SJCRH30 (cell line): Measurements from ENCODE around the gene DPP10. TPM values are rescaled to one million over a fixed set of nuclear protein-coding genes. Genes with fewer than 3 reads are reported as not detected.

ENCODE experiments used
- DNase-seq, 2 experiments: peaks; one replicate each; pipeline ENCODE4 v3.0.0-alpha.2; 2015 to 2020
- H3K27ac ChIP-seq: fragments of 250-450 bp; sonication (Bioruptor Pico); 2 replicates; pipeline ENCODE4 v1.5.1; 2020; ENCODE audit warnings: mild to moderate bottlenecking, moderate library complexity
- H3K27me3 ChIP-seq: fragments of 250-450 bp; sonication (Bioruptor Pico); 2 replicates; pipeline ENCODE4 v1.5.1; 2020; ENCODE audit warnings: mild to moderate bottlenecking, moderate library complexity
- H3K36me3 ChIP-seq: fragments of 250-450 bp; sonication (Bioruptor Pico); 2 replicates; pipeline ENCODE4 v1.5.1; 2020; ENCODE audit warnings: mild to moderate bottlenecking, moderate library complexity
- H3K4me1 ChIP-seq: fragments of 250-450 bp; sonication (Bioruptor Pico); 2 replicates; pipeline ENCODE4 v1.5.1; 2020; ENCODE audit warnings: mild to moderate bottlenecking, moderate library complexity
- H3K4me3 ChIP-seq: fragments of 250-450 bp; sonication (Bioruptor Pico); 2 replicates; pipeline ENCODE4 v1.5.1; 2020; ENCODE audit warnings: mild to moderate bottlenecking, moderate library complexity
- H3K9me3 ChIP-seq: fragments of 250-450 bp; sonication (Bioruptor Pico); replicated peaks from 2 replicates; pipeline ENCODE4 v1.5.1; 2020; ENCODE audit warnings: mild to moderate bottlenecking, moderate library complexity
- total RNA-seq: library from RNA; depleted of rRNA; stranded (reverse); fragments of >200 nt; shearing (Covaris generic); gene quantifications from 2 replicates; pipeline ENCODE4 v1.2.3, GENCODE V29; 2014

Gene DPP10
- total RNA-seq, 1 experiment from 2014 or later = not detected

GRCh38 chr2:115160531-115161080 lies 718.2 kb downstream of the DPP10 start:
- no peaks in the 10 kb centered on the region for H3K27me3 ChIP-seq
- H3K4me3 ChIP-seq = no peak overlapping the region
- H3K4me1 ChIP-seq = 0 out of 2 replicates have a peak, but pooled peaks cover 3% of the 10 kb centered on the region
- no peak overlapping the region for H3K27ac ChIP-seq
- no peak for DNase-seq
- H3K36me3 ChIP-seq = no peaks in the 10 kb centered on the region; the same call in 1 of the 2 replicates
- H3K9me3 ChIP-seq = no peaks in the 10 kb centered on the region

GRCh38 chr2:115161081-115161770 lies 718.8 kb downstream of the DPP10 start:
- H3K36me3 ChIP-seq = no peaks in the 10 kb centered on the region; the same call in 1 of the 2 replicates
- H3K4me1 ChIP-seq = 0 out of 2 replicates have a peak, but pooled peaks cover 3% of the 10 kb centered on the region
- DNase-seq = no peak
- no peak overlapping the region for H3K27ac ChIP-seq
- no peak overlapping the region for H3K4me3 ChIP-seq
- H3K27me3 ChIP-seq = no peaks in the 10 kb centered on the region
- H3K9me3 ChIP-seq = no peaks in the 10 kb centered on the region

GRCh38 chr2:115161771-115162493 lies 719.5 kb downstream of the DPP10 start:
- no peaks in the 10 kb centered on the region; the same call in 1 of the 2 replicates for H3K36me3 ChIP-seq
- DNase-seq = no peak

GRCh38 chr2:115162494-115163293 lies 720.3 kb downstream of the DPP10 start:
- no peaks in the 10 kb centered on the region for H3K9me3 ChIP-seq
- H3K27ac ChIP-seq = no peak overlapping the region
- no peaks in the 10 kb centered on the region for H3K27me3 ChIP-seq
- no peak for DNase-seq
- 0 out of 2 replicates have a peak, but pooled peaks cover 3% of the 10 kb centered on the region for H3K4me1 ChIP-seq
- H3K36me3 ChIP-seq = no peaks in the 10 kb centered on the region; the same call in 1 of the 2 replicates
- H3K4me3 ChIP-seq = no peak overlapping the region

More at GRCh38 chr2:115161771-115162493, 719.5 kb downstream of the DPP10 start:
- no peak overlapping the region for H3K4me3 ChIP-seq
- 0 out of 2 replicates have a peak, but pooled peaks cover 3% of the 10 kb centered on the region for H3K4me1 ChIP-seq
- no peaks in the 10 kb centered on the region for H3K9me3 ChIP-seq
- H3K27ac ChIP-seq = no peak overlapping the region
- no peaks in the 10 kb centered on the region for H3K27me3 ChIP-seq

- Histone ChIP-seq H3K27me3 (no peaks in the 10 kb centered on the region), H3K27ac (no peak overlapping the region), H3K9me3 (no peaks in the 10 kb centered on the region), H3K4me3 (no peak overlapping the region), H3K36me3 (no peaks in the 10 kb centered on the region; the same call in 1 of the 2 replicates), H3K4me1 (0 out of 2 replicates have a peak, but pooled peaks cover 3% of the 10 kb centered on the region)
- no peak for DNase-seq
These were observed 721.1 kb downstream of the DPP10 start for GRCh38 chr2:115163572-115163971.

GRCh38 chr2:115165529-115166109 lies 723.2 kb downstream of the DPP10 start:
- no peak overlapping the region for H3K27ac ChIP-seq
- H3K4me1 ChIP-seq = 0 out of 2 replicates have a peak, but pooled peaks cover 3% of the 10 kb centered on the region
- H3K4me3 ChIP-seq = no peak overlapping the region
- H3K36me3 ChIP-seq = no peaks in the 10 kb centered on the region; the same call in 1 of the 2 replicates
- DNase-seq = peak; percentile 15 to 58
- no peaks in the 10 kb centered on the region for H3K27me3 ChIP-seq
- H3K9me3 ChIP-seq = no peaks in the 10 kb centered on the region

GRCh38 chr2:115168457-115168856 lies 726.0 kb downstream of the DPP10 start:
- H3K27ac ChIP-seq = no peak overlapping the region
- 0 out of 2 replicates have a peak, but pooled peaks cover 3% of the 10 kb centered on the region for H3K4me1 ChIP-seq
- H3K9me3 ChIP-seq = no peaks in the 10 kb centered on the region
- no peak overlapping the region for H3K4me3 ChIP-seq
- DNase-seq = no peak
- H3K27me3 ChIP-seq = no peaks in the 10 kb centered on the region
- no peaks in the 10 kb centered on the region; the same call in 1 of the 2 replicates for H3K36me3 ChIP-seq

GRCh38 chr2:115169814-115170213 lies 727.4 kb downstream of the DPP10 start:
- no peak for DNase-seq
- Histone ChIP-seq H3K9me3 (no peaks in the 10 kb centered on the region), H3K4me3 (no peak overlapping the region), H3K27ac (no peak overlapping the region), H3K4me1 (0 out of 2 replicates have a peak, but pooled peaks cover 3% of the 10 kb centered on the region), H3K36me3 (no peaks in the 10 kb centered on the region; the same call in 1 of the 2 replicates), H3K27me3 (no peaks in the 10 kb centered on the region)

GRCh38 chr2:115171751-115172150 lies 729.3 kb downstream of the DPP10 start:
- no peak for DNase-seq
- H3K27me3 ChIP-seq = peaks cover 3% of the 10 kb centered on the region; the same call in 1 of the 2 replicates
- H3K9me3 ChIP-seq = no peaks in the 10 kb centered on the region
- H3K4me3 ChIP-seq = no peak overlapping the region
- no peaks in the 10 kb centered on the region for H3K4me1 ChIP-seq
- H3K36me3 ChIP-seq = no peaks in the 10 kb centered on the region
- no peak overlapping the region for H3K27ac ChIP-seq

- Histone ChIP-seq H3K36me3 (no peaks in the 10 kb centered on the region), H3K4me1 (no peaks in the 10 kb centered on the region), H3K4me3 (no peak overlapping the region), H3K27me3 (peaks cover 5% of the 10 kb centered on the region; the same call in 1 of the 2 replicates), H3K9me3 (no peaks in the 10 kb centered on the region), H3K27ac (no peak overlapping the region)
- DNase-seq = no peak
These were observed 732.2 kb downstream of the DPP10 start for GRCh38 chr2:115174651-115175050.

- Histone ChIP-seq H3K4me3 (no peak overlapping the region), H3K4me1 (no peaks in the 10 kb centered on the region), H3K27me3 (peaks cover 3% of the 10 kb centered on the region; the same call in 1 of the 2 replicates), H3K36me3 (no peaks in the 10 kb centered on the region), H3K9me3 (no peaks in the 10 kb centered on the region), H3K27ac (no peak overlapping the region)
- DNase-seq = no peak
These were observed 740.7 kb downstream of the DPP10 start for GRCh38 chr2:115183144-115183543.

- no peak overlapping the region for H3K27ac ChIP-seq
- no peaks in the 10 kb centered on the region for H3K4me1 ChIP-seq
- H3K36me3 ChIP-seq = no peaks in the 10 kb centered on the region
- peak; percentile 57 to 63 for DNase-seq
- H3K4me3 ChIP-seq = no peak overlapping the region
- H3K27me3 ChIP-seq = peaks cover 4% of the 10 kb centered on the region; the same call in 1 of the 2 replicates
- no peaks in the 10 kb centered on the region for H3K9me3 ChIP-seq
These were observed 748.0 kb downstream of the DPP10 start for GRCh38 chr2:115190459-115190858.

GRCh38 chr2:115194623-115195022 lies 752.2 kb downstream of the DPP10 start:
- Histone ChIP-seq H3K9me3 (no peaks in the 10 kb centered on the region), H3K4me1 (no peaks in the 10 kb centered on the region), H3K27ac (no peak overlapping the region), H3K36me3 (no peaks in the 10 kb centered on the region), H3K4me3 (no peak overlapping the region), H3K27me3 (0 out of 2 replicates have a peak, but pooled peaks cover 4% of the 10 kb centered on the region)
- DNase-seq = no peak

GRCh38 chr2:115196587-115196986 lies 754.1 kb downstream of the DPP10 start:
- Histone ChIP-seq H3K36me3 (no peaks in the 10 kb centered on the region), H3K4me3 (no peak overlapping the region), H3K4me1 (no peaks in the 10 kb centered on the region), H3K9me3 (no peaks in the 10 kb centered on the region), H3K27me3 (no peaks in the 10 kb centered on the region), H3K27ac (no peak overlapping the region)
- no peak for DNase-seq
